GM11168 (cell line): Measurements from ENCODE around the gene OR2T1.
"Not testable (repeated sequence)": the region's sequence is repeated elsewhere in the genome, so short reads cannot be mapped to it uniquely, and the experiment has no call there.

Source experiments
- in situ Hi-C: fragments of 300-500 bp; cut with MboI; formaldehyde crosslinking; loops from one replicate; pipeline ENCODE4 v1.12.0; 2022; ENCODE audit warnings: low sequenced_read_pairs; ENCODE audit not compliant: unreplicated experiment

OR2T1 gene

DNA sequence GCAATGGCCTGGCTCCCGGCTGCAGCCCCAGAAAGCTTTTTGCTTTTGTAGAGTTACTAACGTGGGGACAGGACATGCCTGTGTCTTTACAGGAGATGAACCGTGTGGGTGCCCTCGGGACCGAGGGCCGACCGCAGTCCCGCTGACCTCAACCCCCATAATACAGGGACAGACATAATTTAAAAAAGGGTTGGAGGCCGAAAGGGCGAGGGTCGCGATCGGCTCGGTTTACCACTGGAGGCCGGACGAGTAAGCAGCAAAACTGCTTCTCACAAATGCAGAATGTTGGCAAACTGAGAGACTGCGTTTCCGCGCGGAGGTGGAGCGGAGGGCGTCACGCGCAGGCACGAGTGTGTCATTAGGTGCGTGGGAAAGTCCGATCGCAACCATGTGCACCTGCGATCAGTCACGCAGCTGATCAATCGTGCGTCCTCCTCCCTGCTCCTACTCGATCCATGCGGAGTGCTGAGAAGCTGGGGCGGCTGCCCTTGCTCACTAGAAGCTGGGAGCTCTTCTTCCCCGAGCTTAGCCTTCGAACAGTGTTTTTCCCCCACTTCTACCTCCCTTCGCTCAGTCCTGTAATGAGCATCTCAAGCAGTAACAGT is 31.1 kb downstream of the OR2T1 start:
- in situ Hi-C loops: not testable (repeated sequence)

DNA sequence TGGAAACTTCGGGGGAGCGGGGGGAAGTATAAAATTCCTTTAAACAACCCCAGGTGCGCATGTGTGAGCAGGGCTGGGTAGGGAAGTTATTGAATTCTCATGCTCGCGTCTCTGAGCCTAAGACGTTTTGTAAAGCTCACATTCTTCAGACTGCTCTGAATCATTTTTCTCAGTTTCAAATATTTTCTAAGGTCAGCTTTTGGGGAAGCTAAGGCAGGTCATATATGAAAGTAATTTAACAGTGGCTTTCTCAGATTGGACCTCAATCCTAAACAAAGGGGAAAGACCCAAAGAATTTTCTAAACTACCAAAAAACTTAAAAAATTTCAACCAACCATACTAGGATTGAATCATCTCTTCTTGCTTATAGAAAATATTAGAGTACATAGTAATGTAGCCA is 32.1 kb downstream of the OR2T1 start:
- in situ Hi-C loops: not testable (repeated sequence)

DNA sequence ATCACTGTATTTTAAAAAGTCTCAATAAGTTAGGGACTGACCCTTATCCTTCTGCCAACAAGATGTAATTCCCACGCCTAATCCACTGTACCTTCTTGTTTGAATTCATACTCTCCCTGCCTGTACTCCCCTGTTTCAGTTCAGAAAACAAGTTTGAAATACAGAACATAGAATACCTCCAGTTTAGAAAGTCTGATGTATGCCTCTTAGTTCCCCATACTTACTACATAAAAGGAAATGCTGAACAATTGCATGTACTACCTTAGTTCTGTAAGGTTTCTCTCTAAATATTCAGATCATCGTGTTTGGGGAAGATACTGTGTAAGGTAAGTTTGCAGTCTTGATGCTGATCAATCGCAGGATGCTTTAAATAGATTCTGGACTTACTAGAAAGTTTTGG is 33.5 kb downstream of the OR2T1 start:
- in situ Hi-C loops: not testable (repeated sequence)

GRCh38 chr1:248438668-248439067 is 35.8 kb downstream of the OR2T1 start:
- in situ Hi-C loops: not testable (repeated sequence)

DNA sequence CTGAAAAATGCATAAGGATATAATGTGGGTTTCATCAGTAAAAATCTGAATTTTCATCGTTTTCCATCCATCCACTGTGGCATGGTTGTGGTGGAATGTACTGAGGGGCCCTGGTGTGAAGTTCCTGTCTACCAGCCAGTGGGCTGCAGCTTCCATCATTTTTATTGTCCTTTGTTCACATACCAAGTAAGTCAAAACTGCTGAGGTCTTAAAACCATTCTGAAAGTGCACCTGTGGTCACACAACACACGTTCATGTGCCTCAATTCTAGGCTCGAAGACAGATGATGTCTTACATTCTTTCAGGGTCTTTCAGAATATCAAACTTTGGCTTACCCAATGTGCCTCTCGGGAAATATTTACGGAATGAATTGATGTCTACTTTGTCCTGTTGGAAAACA is 36.4 kb downstream of the OR2T1 start:
- in situ Hi-C loops: not testable (repeated sequence)

- in situ Hi-C loops: loop anchor here (5.0 kb wide), 1 partner anchor 210 kb away; no protein-coding TSS in a partner anchor
Measured at GRCh38 chr1:248442500-248443277, 39.8 kb downstream of the OR2T1 start.

DNA sequence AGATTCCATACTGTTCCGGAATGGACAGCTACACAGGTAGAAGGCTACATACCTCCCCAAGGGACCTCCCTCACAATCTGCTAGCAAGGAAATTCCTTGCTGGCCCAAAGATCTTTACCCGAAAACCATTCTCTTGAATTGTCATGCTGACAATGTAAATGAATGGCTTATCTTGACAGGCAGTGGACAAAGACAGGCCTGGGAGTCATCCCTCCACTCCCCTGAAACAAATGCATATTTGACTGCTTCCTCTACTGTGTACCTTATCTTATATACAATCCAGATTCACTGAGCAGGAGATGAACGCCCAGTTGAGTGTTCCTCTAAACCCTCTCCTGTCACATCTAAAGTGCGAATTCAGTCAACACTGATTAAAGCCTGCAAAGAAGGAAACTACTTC is 41.8 kb downstream of the OR2T1 start:
- in situ Hi-C loops: loop anchor here (5.0 kb wide), 1 partner anchor 208 kb away; no protein-coding TSS in a partner anchor

GRCh38 chr1:248445399-248445798 is 42.6 kb downstream of the OR2T1 start, which contains the start of gene OR2T2:
OR2T2 (plus strand) TSS chr1:248445637; CDS start chr1:248452798, 7,161 bp downstream.
- in situ Hi-C loops: not testable (repeated sequence)

DNA sequence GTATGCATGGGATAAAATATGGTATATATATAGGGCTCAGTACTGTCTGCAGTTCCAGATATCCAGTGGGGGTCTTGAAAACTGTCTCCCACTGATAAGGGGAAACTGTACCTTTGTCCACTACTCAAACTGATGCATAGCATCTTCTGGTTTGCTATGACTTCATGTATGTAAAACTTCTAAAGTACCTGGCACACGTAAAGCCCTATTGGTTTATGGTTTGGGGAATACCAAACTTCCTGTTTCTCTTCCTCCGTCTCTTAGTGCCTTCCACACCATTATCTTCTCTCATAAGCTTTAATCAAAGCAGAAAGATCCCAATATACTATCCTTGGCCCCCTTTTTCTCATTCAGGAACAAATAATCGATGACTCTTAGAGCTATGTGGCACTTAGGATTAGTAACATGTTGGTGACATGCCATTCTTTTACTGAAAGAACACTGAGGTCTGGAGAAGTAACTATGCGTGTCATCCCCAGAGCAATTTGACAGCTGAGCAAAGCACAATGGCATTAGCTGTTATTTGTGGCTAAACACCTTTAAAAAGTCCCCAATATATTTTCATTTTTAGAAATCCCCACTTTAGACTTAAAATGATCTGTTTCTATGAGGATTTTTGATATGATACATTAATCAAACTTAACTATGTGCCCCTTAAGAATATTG is 45.7 kb downstream of the OR2T1 start:
- in situ Hi-C loops: not testable (repeated sequence)

DNA sequence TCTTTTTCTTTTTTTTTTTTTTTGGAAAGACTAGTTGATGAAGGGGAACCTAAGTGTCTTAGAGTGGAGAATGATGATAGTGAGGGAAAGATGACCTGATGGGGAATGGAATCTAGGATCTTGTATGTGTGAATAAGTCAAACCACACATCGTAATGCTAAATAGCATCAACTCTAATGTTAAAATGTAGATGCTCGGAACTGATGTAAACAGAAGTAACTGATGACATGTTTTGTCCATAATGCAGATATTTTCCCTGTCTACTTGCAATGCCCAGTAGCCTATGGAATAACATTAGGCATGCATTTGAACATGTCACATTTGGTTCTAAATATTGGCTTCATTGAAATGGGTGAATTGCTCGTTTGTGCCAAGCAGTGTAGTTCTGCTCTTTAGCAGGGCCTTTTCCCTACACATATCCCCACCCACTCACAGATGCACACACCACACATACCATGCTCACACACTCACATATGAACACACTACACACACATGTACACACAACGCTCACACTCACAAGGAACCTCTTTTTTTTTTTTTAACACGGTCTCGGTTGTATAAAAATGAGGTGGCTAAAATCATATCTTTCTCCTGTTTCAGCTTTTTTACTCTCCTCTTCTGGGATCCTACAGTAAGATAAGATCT is 47.1 kb downstream of the OR2T1 start:
- in situ Hi-C loops: not testable (repeated sequence)

DNA sequence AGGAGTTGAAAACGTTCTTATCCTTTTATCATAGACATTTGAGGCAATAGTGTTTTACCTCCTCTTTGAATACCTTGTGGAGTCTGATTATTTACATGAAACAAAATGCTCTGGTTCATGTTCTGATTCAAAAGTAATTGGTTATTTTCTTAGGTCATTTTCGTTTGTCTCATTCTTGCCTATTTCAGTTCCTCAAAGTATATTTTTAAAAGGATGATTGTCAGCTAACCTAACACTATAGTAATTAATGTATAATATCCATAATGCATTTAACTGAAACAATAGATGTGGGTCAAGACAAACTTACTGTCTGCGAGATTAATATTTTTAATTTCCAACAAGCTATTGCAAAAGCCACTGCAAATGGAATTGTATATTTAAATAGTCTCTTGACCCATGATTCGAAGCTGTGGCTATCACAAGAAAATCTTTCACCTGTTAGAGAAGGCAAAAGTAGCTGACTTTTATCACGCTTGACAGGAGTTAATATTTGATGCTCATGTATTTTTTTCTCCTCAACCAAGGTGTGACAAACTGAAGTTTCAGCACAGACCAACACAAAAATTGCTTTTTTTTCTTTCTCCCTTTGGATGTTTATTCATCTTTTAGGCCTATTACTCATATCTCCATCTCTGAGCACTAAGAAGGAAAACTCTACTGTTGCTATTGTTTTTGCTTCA is 47.8 kb downstream of the OR2T1 start:
- in situ Hi-C loops: not testable (repeated sequence)

DNA sequence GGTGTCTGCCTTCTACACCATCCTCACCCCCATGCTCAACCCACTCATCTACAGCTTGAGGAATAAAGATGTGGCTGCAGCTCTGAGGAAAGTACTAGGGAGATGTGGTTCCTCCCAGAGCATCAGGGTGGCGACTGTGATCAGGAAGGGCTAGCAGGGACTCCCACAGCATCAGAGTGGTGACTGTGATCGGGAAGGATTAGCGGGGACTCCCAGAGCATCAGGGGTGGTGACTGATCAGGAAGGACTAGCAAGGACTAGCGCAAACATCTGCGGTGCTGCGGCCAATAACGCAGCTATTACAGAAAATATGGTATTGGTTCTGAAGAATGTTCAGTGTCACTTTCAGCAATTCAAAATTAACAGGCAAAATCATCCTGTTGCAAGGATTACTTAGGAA is 50.8 kb downstream of the OR2T1 start:
- in situ Hi-C loops: not testable (repeated sequence)

- in situ Hi-C loops: not testable (repeated sequence)
Measured at GRCh38 chr1:248455045-248455444, 52.2 kb downstream of the OR2T1 start.

GRCh38 chr1:248456635-248457034 is 53.8 kb downstream of the OR2T1 start:
- in situ Hi-C loops: not testable (repeated sequence)
